ENCODE measurements around the gene EXOC7. TPM values are rescaled to one million over a fixed set of nuclear protein-coding genes. Genes with fewer than 3 reads are reported as not detected.

The EXOC7 gene
- total and polyA plus RNA-seq, 12 donors, result 37.9 to 97.5 (median 82.1) TPM

- no peaks in the 10 kb centered on the region for H3K36me3 ChIP-seq
- no peak for ATAC-seq
- peaks cover 19 to 100% (median 98%) of the 10 kb centered on the region in 7 donors for H3K27me3 ChIP-seq
- no peaks in the 10 kb centered on the region for H3K9me3 ChIP-seq
- no peak overlapping the region for H3K27ac ChIP-seq
- H3K4me1 ChIP-seq, result peaks cover 0 to 42% (median 17%) of the 10 kb centered on the region in 9 donors
- no peak overlapping the region for H3K4me3 ChIP-seq
- intact Hi-C loops (cut with DNase I), result no loop called here
- no peak for DNase-seq
- 29 to 40% methylated on average over 22 of the region's 22 CpGs for WGBS, 2 donors
- TF ChIP-seq, protein P1, sequence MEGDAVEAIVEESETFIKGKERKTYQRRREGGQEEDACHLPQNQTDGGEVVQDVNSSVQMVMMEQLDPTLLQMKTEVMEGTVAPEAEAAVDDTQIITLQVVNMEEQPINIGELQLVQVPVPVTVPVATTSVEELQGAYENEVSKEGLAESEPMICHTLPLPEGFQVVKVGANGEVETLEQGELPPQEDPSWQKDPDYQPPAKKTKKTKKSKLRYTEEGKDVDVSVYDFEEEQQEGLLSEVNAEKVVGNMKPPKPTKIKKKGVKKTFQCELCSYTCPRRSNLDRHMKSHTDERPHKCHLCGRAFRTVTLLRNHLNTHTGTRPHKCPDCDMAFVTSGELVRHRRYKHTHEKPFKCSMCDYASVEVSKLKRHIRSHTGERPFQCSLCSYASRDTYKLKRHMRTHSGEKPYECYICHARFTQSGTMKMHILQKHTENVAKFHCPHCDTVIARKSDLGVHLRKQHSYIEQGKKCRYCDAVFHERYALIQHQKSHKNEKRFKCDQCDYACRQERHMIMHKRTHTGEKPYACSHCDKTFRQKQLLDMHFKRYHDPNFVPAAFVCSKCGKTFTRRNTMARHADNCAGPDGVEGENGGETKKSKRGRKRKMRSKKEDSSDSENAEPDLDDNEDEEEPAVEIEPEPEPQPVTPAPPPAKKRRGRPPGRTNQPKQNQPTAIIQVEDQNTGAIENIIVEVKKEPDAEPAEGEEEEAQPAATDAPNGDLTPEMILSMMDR (IDR thresholded peaks at IDR 0.05), result no peak
Observed at GRCh38 chr17:76134911-76135809, 31.6 kb upstream of the EXOC7 start.

DNA sequence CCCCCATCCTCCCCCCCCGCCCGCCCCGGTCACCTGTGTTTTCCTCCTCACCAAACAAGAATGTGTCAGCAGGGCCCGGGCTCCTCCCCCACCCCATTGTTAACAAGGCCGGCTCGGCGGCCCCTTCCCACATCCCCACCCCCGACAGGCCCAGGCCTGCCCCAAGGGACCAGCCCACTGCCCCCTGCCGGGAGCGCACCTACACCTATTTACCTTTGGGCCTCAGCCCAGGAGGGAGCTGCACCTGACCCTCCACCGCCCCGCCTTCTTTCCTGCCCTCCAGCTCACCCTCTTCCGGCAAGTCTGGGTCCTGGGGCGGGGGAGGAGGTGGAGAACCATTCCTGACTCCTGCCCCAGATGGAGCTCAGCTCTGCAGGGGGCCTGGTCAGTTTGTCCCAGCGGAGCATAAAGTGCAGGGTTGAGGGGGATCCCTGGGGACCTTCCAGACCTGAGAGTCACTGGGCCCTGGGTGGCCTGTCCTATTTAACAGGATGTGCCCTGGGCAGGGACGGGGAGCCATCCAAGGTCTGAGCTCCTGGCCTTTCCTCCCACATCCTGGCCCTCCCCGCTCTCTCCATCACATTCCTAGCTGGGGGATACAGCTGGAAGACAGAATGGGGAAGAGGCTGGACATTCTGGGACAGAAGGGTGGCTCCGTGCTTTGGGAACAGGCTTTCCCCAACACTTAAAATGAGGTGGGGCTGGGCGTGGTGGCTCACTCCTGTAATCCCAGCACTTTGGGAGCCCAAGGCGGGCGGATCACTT is 29.2 kb upstream of the EXOC7 start:
- WGBS, 2 donors, result 19 to 25% methylated on average over 20 to 21 of the region's 21 CpGs
- Histone ChIP-seq H3K4me3 (no peak overlapping the region), H3K27me3 (peaks cover 7 to 82% (median 75%) of the 10 kb centered on the region in 7 donors), H3K9me3 (no peaks in the 10 kb centered on the region), H3K27ac (peak overlapping the region in 1 of 10 donors; percentile 29), H3K4me1 (peaks cover 0 to 34% (median 4%) of the 10 kb centered on the region in 9 donors), H3K36me3 (no peaks in the 10 kb centered on the region)
- ATAC-seq (peak in 2 of 8 donors; percentile 17 to 34), DNase-seq (no peak)
- TF ChIP-seq, protein P1 (IDR thresholded peaks at IDR 0.05), result no peak
- intact Hi-C loops (cut with DNase I), result no loop called here

GRCh38 chr17:76131692-76132573 is 28.3 kb upstream of the EXOC7 start:
- Histone ChIP-seq H3K4me3 (no peak overlapping the region), H3K27ac (peak overlapping the region in 1 of 10 donors; percentile 29), H3K4me1 (peaks cover 0 to 31% (median 0%) of the 10 kb centered on the region in 9 donors), H3K36me3 (no peaks in the 10 kb centered on the region), H3K9me3 (no peaks in the 10 kb centered on the region), H3K27me3 (peaks cover 7 to 74% (median 67%) of the 10 kb centered on the region in 7 donors)
- DNase-seq, result no peak
- 32 to 33% methylated on average over 21 of the region's 21 CpGs for WGBS, 2 donors
- intact Hi-C loops (cut with DNase I), result no loop called here
- ATAC-seq, result no peak
- TF ChIP-seq, protein P1 (IDR thresholded peaks at IDR 0.05), result no peak

Data from heart right ventricle (tissue), 16 donors.